Measurements from ENCODE around the gene NUP50.

NUP50 gene

DNA sequence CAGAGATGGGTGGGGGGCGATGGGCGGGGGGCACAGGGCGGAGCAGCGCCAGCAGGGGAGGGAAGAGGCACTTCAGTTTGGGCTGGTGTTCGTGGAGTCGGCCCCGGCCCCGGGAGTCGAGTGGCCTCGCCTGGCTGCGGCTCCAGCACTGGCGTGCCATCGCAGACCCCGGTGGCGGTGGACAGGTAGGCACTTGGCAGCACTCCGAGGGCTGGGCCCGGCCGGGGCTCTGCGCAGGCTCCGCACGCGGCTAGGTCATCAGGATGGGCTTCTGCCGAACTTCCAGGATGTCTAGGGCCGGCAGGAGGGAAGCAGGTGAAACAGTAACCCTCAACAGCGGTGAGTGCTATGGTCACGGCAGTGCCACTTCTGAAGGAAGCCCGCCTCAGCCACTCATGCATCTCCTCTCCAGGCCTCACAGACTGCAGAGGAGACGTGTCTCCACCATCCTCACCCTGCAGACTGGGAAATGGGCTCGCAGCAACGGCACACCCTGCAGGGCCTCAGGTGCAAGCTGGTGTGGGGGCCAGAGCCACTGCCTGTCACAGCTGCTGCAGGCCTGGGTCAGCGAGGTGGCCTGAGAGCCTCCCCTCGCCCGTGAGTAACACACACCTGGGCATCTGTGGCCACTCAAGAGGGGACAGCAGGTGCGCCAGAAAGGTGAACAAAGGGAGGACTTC lies 33.3 kb downstream of the NUP50 start:
- DNase-seq, result no peak

DNA sequence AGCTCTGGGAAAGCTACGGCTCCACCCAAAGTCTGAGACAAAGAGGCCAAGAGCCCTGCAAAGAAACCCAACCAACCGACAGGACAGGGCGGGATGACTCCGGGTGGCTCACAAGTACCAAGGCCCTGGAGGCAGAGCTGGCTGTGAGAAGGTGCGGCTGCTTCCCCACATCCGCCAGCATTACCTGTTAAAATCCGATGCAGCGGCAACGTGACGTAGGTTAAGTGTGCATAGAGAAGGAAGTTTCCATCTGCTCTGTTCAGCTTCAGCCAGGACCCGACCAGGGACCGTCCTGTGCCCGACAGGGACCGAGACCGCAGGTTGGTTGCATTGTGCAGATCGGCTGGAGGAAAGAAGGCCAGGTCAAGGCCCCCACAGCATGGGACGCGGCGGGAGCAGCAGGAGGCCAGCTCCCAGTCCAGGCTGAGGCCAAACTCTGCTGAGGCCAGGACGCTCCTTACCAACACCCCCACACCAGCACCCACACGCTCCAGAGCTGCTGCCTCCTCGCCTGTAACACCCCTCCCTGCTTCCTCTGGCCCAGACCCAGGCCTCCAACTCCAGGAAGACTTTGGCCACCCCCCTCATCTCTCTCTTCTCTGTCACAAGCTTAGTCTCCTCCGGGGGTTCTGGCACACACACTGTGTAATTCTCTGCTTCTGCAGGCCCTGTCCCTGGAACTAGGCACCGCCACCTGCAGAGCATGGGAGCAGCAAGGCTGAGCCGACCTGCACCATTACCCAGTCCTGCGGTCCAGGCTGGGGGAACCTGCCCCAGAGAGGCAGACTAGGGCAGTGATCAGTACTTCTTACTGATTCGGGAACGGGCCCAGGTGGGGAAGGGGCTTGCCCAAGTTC lies 34.1 kb downstream of the NUP50 start:
- DNase-seq, result no peak

DNA sequence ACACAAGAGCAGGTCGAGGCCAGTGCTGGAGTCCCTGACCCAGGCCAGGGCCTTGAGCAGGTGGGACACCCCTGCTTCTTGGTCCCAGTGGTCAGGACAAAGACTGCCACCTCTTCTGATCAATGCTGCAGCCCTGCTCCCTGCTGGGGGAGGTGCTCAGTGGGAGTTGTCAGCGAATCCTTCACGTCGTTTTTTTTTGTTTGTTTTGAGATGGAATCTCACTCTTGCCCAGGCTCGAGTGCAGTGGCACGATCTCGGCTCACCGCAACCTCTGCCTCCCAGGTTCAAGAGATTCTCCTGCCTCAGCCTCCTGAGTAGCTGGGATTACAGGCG lies 34.7 kb downstream of the NUP50 start:
- no peak for DNase-seq

DNA sequence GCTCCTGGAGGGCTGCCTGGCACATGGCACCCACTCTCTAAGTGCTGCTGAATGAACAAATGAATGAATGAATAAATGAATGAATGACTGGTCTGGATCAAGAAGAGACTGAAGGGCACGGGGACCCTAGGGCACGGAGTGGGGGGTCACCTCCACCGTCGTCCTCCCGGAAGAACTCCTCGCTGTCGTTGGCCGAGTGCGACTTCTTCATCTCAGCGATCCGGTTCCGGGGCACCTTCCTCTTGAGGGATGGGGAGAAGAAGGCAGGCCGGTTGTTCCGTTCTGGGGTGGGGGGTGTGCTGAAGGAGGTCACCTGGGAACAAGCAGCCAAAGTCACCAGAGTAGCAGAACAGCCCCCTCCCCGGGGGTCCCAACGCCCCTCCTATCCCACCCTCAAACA lies 36.0 kb downstream of the NUP50 start:
- no peak for DNase-seq

DNA sequence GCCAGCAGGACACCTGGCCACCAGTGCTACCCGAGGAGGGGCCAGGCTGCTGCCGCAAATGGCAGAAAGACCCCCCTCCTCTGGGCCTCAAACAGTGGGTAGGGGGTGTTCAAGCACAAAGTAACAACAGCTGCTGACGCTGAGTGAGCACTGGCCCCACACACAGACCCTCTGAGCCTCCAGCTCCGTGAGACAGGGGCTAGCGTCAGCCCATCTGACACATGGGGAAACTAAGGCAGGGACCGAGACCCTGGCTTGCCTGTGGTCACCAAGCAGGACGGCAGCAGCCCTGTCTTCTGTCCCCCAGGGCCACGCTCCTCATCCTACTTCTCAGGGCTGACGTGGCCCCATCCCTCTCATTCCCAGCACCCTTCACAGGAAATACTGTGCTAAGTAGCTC lies 36.5 kb downstream of the NUP50 start:
- DNase-seq, result no peak

DNA sequence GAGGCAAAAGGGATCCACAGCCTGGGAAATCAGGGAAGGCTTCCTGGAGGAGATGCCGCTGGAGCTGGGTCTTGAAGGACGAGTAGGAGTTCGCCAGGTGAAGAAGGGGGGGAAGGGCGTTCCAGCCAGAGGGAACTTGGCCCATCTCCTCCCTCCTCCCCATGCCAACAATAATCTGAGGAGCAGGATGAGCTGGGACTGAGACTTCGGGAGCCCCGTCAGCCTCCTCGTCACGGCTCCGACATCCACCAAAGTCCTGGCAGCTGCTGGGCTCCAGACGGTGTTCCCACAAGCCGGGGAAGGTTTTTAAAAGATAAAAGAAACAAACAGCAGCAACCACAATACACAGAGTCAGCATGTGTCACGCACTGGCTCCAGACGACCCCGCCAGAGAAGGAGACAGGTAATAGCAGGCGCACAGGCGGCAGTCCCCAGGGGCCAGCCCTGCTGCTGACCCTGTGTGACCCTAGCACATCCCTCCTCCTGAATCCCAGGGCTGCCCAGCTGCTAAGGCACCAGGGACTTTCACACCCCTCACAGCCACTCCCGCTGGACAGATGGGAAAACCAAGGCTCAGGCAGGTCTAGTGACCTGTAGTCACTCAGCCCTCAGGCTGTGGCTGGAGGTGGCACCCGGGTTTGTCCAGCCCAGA lies 37.3 kb downstream of the NUP50 start:
- no peak for DNase-seq

DNA sequence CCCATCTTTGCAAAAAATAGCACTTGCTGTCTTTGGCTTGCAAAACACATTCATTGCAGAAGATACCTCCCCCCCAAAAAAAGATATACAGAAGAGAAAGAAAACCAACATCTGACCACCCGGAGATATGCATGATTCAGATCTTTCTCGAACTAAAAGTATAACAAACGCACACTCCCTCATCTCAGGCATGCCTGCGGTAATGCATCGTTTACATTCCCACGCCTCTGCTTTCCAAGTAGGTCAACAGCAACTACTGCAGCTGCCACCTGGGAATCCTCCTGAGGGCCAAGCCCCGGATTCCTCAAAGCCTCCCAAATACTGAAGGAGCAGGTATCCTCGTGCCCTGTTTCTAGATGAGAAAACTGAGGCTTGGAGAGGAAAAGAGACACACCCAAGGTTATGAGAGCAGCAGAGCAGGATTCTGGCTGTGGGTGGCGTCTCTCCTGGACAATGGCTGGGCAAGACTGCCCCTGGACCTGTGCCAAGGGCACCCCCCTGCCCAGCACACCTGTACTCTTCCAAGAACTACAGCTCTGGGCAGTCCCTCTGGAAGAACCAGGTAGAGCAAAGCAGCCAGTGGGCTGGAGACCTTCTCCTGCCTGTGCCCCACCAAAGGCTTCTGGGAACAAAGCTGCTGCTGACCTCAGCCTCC lies 38.1 kb downstream of the NUP50 start:
- no peak for DNase-seq

DNA sequence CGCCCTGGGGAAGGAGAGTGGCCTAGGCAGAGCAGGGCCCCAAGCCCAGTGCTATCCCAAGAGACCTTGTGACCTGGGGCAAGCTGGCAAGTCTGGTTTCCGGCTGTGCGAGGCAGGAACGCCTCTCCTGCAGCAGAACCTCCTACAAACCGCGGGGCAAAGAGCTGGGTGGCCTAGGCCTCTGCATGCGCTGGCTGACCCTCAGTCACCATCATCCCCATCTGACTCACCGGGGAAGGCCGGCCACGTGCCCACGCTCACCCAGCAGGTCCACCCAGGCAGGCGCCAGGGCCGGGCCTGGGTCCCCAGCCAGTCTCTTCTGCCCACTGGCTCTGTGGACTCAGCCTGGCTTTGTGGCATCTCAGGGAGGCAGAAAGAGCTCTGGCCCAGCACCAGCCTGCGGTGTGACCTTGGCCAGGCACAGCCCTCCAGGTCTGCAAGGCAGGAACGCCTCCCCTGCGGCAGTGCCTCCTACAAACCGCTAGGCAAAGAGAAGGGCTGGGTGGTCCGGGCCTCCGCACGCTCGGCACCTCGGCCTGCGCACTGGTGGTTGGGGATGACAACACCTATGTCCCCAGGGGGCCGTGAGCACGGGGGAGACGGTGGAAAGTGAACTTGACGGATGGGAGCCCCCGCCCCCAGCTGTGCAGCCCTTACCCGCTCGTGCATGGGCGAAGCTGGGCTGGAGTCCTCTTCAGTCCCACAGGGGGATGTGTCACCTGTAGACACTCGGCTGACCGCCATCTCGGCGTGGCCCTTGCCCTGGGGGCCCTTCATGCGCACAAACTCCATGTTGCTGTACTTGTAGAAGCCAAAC lies 38.8 kb downstream of the NUP50 start:
- DNase-seq, result no peak

DNA sequence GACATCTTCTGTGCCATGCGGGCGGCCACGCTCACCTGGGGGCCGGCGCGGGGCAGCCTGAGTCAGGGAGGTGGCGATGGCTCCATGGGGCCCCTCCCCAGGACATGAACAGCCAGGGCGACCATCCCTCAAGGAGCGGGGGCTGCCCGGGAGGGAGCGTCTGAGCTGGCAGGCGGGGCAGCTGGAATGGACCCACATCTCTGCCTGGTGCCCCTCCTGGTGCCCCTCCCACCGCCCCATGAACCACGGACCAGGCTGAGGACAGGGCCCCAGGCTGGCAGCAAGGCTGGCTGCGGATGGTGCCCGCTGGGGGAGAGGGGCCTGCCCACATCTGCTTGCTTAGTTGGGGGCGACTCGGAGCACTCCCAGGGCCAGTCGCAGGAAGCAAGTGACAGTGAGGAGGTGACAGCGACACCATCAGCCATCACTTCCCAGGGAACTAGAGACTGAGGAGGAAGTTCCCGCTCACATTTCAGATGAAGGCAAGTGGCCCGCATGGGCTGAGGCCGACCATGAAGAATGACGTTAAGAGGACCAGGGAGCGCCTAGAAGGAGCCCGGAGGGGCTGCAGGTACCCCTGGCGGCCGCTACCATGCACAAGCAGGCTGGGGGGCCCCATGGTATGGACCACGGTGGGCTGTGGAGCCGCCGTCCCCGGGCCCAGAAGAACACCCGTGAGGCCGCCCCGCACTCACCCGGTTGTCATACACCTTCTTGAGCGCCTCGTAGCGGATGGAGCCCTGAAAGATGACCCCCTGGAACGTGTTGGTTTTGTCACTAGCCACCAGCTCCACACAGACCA lies 39.6 kb downstream of the NUP50 start:
- no peak for DNase-seq

DNA sequence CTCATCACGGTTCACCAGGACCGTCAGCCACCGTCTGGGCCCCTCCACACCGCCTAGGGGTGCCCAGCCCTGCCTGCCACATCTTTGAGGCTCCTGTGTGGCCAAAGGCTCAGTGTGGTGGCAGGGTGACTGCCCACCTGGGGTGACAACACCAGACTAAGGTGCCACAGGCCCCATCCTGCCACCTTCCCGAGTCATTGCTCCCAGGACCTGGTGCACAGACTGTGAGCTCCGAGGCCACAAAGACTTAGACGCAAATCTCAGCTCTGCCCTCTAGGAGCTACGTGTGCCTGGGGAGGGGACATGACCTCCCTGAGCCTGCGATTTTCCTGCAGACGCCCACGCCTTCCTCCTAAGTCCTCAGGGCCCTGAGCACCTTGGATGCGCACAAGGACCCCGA lies 40.5 kb downstream of the NUP50 start:
- DNase-seq, result no peak

DNA sequence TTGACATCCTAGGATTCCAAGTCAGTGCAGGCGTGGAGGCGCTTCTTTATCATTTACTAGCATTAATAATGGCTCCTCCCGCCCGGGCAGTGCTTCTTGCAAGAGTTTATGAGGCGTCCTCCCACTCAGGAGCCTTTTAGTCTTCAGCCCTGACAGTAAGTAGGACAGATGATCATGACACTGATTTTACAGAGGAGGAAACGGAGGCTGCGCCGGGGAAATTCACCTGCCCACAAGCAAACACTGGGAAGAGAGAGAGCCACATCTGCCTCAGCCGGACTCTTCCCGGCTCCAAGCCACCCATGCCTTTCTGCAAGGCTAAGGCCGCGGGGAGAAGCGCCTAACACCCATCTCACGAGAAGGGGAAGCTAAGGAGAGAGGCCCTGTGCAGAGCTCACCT lies 41.1 kb downstream of the NUP50 start:
- DNase-seq, result no peak

DNA sequence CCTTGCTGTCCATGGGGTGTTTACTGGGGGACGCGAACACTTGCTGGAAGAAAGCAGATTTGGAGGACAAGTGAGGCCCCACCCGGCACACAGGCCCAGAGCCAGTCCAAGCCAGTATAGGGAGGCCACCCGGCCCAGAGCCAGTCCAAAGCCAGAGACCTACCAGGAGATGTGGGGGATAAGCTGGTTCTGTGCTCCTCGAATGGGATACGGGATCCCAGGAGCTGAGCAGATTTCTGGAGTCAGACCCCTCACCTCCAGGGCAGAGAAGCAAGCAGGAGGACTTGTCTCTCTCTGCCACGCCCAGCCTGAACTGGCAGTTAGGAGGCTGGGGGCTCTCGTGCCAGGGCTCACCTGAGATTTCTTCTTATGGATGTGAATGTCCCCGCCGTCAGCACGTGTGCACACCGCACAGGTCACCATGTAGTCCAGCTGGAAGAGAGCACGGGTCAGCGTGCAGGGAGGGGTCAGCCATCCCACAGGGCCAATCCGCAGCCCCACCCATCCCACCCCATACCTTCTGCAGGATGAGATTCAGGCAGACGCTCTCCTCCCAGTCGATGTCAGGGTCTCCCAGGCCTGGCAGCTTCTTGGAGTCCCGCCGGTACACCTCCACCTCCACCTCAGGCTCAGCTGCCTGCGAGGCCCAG lies 41.7 kb downstream of the NUP50 start:
- DNase-seq, result no peak

DNA sequence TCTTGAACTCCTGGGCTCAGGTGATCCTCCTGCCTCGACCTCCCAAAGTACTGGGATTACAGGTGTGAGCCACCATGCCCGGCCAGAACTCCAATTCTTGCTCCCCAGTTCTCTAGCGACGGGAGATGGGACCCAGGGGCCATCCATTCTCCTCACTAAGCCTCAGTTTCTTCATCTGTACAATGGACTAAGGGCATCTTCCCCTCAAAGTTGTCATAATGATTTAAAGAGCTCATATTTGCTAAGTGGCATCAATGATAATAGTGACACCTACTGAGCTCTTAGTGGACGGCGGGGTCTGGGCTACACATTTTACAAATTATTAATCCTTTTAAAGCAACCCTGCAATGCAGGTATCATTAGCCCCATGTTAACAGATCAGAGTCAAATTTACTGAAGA lies 42.5 kb downstream of the NUP50 start:
- no peak for DNase-seq

DNA sequence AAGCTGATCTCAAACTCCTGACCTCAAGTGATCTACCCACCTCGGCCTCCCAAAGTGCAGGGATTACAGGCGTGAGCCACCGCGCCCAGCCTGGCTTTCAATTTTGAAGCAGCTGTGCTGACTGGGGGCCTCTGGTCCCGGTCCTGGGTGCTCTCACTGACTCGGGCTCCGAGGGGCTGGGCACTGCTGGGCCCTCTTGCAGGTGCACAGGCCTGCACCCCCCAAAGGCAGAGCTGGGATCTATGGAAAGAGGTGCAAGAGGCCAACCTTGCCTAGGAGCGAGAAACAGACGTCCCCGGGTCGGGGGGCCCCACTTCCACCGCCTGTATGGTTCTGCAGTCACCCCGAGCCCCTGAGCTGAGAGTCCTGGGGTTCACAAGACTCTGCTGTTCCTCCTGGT lies 43.8 kb downstream of the NUP50 start:
- DNase-seq, result no peak

DNA sequence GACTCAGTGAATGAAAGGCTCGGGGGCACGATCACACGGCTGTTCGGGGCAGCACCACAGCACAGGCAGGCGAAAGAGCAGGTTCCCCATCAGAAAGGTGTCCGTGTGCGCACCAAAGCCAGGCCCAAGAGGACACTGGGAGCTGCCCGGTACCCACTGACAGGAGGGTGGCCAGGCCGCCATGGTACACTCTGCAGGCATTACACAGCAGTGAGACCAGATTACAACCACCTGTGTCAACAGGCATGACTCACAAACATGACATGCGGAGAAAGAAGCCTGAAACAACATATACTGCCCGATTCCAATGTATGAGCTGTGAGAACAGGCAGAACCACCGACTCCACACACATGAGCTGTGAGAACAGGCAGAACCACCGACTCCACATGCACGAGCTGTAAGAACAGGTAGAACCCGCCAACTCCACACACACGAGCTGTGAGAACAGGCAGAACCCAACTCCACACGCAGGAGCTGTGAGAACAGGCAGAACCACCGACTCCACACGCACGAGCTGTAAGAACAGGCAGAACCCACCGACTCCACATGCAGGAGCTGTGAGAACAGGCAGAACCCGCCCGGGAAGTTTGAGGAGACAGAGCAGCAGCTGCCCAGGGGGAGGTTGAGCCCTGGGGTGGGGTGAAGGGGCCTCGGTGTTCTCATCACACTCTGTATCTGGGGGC lies 44.4 kb downstream of the NUP50 start:
- no peak for DNase-seq

DNA sequence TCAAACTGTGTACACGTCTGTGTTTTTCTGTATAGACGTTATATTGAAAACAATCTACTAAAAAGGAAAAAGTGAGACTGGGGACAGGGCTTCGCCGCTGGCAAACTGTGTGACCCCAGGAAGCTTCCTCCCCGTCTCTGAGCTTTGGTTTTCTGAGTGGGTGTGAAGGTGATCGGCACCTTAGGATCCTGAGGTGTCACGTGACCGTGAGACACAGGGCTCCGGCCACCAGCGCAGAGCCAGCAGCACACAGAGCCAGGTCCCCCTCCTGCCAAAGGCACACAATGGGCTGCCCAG lies 44.9 kb downstream of the NUP50 start:
- no peak for DNase-seq

DNA sequence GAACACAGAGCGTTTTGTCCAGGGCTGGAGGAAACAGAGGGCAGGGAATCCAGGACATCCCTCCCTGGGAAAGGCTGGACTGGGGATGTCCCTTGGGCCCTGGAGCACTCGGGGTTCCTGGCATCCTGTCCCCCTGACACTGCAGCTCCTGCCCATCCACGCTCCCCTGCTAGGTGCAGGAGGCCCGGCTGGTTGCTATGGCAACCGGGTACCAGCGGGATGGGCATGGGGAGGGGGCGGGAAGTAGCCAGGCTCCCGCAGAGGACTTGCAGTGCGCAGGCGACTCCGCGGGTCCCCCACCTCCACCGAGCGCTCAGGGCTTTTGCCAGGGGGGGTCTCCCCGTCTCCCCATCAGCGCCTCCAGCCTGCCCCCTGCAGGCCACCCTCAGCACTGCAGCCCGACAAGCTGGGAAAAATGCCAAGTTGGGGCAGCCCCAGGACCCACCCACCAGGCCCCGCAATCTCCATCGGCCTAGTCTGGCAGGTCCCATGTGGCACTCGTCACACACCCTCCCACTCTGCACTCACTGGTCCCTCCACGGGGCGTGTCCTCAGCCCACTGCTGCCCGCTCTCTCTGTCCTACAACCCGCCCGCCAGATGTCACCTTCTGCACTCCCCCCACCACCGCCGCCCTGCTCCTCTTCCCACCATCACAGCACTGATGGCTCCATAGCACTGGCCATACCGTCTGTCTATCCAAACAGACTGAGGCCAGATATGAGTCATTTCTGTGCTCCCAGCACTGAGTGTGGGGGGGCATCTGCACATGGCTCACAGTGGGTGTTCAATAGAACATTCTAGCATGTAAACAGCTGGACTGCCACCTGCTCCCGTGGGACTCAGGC lies 45.5 kb downstream of the NUP50 start:
- DNase-seq, result peak; percentile 55

DNA sequence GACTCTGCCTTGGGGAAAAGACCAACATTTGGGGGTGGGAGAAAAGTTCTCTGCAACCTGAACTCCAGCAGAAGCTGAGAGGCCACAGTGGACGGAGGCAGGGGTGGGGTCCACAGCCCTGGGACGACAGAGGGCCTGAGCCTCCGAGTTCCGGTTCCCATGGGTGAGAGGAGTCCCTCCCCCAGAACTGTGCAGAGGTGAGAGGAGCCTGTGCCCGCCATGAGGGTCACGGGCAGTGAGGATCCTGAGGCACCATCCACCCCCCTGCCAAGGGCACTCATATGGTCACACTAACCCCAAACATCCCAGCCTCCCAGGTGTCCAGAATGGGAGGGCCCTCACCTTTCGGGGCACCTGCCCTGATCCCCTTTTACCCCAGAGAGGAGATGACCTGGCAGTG lies 46.4 kb downstream of the NUP50 start:
- DNase-seq, result no peak

DNA sequence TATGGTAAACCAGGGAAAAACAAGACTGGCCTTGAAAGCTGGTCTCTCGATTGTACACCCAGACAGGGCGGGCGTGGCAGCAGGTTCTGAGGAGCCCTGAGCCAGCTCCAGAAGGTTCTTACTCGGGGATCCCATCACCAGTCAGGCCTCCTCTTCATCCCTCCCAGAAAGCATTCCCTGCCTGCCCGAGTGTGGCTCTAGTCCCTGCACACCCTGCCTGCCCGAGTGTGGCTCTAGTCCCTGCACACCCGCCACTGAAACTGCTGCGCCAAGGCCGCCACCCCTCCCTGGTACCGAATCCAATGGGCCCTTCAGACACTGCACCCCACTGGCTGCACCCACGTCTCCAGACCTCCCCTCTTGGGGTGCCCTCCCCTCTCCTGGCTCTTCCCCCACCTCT lies 46.9 kb downstream of the NUP50 start:
- DNase-seq, result no peak

DNA sequence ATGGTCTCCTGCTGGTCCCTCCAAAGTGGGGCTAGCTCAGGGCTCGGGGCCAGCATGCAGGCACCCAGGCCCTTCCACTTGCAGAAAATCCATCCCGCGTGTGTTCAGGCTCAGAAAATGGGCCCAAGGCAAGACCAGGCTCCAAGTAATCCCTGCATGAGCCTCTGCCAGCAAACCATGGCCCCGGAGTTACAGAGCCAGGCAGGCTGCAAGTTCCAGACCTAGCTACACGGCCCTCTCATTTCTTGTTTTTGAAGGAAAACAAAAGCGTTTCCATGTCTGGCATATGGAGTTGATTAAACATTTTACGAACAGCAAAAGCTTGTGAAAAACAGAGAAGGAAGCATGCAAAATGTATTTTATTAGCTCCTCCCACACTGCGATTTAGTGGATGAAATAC lies 47.3 kb downstream of the NUP50 start:
- DNase-seq, result no peak
